ENCODE measurements around the gene PCSK1N.

The PCSK1N gene

GRCh38 chrX:48781705-48782104 lies 53.7 kb downstream of the PCSK1N start:
- DNase-seq (ENCODE audit: extremely low read depth, low read depth): no peak
- no peak for TF ChIP-seq CTCF (IDR thresholded peaks at IDR 0.05; ENCODE audit: low read depth, low read length)

Data from AG09319 (cell line).